ENCODE results near the gene CMTM6.

GRCh38 chr3:32484436-32484835 lies 18.2 kb downstream of the CMTM6 start:
- no peak for TF ChIP-seq TRIM28 (IDR thresholded peaks at IDR 0.05)
- no peak for TF ChIP-seq REST (IDR thresholded peaks at IDR 0.05; ENCODE audit: borderline replicate concordance)
- TF ChIP-seq REST (CRISPR knock-in tag; IDR thresholded peaks at IDR 0.05; ENCODE audit: low read depth) = no peak
- no peak for TF ChIP-seq TCF15 (CRISPR knock-in tag; IDR thresholded peaks at IDR 0.05)
- TF ChIP-seq, protein P1, sequence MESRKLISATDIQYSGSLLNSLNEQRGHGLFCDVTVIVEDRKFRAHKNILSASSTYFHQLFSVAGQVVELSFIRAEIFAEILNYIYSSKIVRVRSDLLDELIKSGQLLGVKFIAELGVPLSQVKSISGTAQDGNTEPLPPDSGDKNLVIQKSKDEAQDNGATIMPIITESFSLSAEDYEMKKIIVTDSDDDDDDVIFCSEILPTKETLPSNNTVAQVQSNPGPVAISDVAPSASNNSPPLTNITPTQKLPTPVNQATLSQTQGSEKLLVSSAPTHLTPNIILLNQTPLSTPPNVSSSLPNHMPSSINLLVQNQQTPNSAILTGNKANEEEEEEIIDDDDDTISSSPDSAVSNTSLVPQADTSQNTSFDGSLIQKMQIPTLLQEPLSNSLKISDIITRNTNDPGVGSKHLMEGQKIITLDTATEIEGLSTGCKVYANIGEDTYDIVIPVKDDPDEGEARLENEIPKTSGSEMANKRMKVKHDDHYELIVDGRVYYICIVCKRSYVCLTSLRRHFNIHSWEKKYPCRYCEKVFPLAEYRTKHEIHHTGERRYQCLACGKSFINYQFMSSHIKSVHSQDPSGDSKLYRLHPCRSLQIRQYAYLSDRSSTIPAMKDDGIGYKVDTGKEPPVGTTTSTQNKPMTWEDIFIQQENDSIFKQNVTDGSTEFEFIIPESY (CRISPR knock-in tag; IDR thresholded peaks at IDR 0.05) = no peak
- TF ChIP-seq POLR2A (conservative IDR thresholded peaks at IDR 0.05) = no peak
- no peak for TF ChIP-seq HOXB6 (CRISPR knock-in tag; IDR thresholded peaks at IDR 0.05; ENCODE audit: borderline replicate concordance)
- TF ChIP-seq ZNF12 (CRISPR knock-in tag; IDR thresholded peaks at IDR 0.05) = no peak
- no peak for TF ChIP-seq JUNB (CRISPR knock-in tag; conservative IDR thresholded peaks at IDR 0.05)
- no peak for TF ChIP-seq CEBPG (CRISPR knock-in tag; IDR thresholded peaks at IDR 0.05)
- TF ChIP-seq CEBPG (tag; conservative IDR thresholded peaks at IDR 0.05 in 1 of 2, IDR thresholded peaks at IDR 0.05 in 1 of 2) = no peak

Measured in K562 (cell line).